OCI-LY1 (cell line): ENCODE data around the gene LINGO4.

Source experiments
- H2AFZ ChIP-seq: fragments of 200-600 bp; sonication (generic), shearing (Covaris generic); 2 replicates; pipeline ENCODE4 v1.6.0; 2014; ENCODE audit warnings: antibody characterized with exemption, mild to moderate bottlenecking, low read length
- H3F3A ChIP-seq: fragments of 200-600 bp; sonication (generic), shearing (Covaris generic); 2 replicates; pipeline ENCODE4 v1.6.0; 2014; ENCODE audit warnings: mild to moderate bottlenecking, antibody characterized with exemption, low read length, moderate library complexity; ENCODE audit not compliant: insufficient read depth
- H3K27ac ChIP-seq: fragments of 200-600 bp; sonication (generic); 2 replicates; pipeline ENCODE4 v1.5.1; 2014; ENCODE audit warnings: low read length, mixed run types, mild to moderate bottlenecking, low read depth; ENCODE audit not compliant: poor library complexity, severe bottlenecking
- H3K27me3 ChIP-seq: fragments of 200-600 bp; sonication (generic); 2 replicates; pipeline ENCODE4 v1.6.0; 2014; ENCODE audit warnings: antibody characterized with exemption, mild to moderate bottlenecking, low read length, moderate library complexity; ENCODE audit not compliant: insufficient read depth
- H3K36me3 ChIP-seq: fragments of 200-600 bp; sonication (generic); 2 replicates; pipeline ENCODE4 v1.6.1; 2014; ENCODE audit warnings: mild to moderate bottlenecking, antibody characterized with exemption, low read length, moderate library complexity, mixed read lengths; ENCODE audit not compliant: insufficient read depth
- H3K4me1 ChIP-seq: fragments of 200-600 bp; sonication (generic); 2 replicates; pipeline ENCODE4 v1.5.1; 2014; ENCODE audit warnings: mild to moderate bottlenecking, low read length, moderate library complexity; ENCODE audit not compliant: insufficient read depth, severe bottlenecking
- H3K4me2 ChIP-seq: fragments of 200-600 bp; sonication (generic), shearing (Covaris generic); 2 replicates; pipeline ENCODE4 v1.6.1; 2014; ENCODE audit warnings: low read length
- H3K4me3 ChIP-seq: fragments of 200-600 bp; sonication (generic); 2 replicates; pipeline ENCODE4 v1.5.1; 2014; ENCODE audit warnings: low read length, low read depth, mild to moderate bottlenecking, mixed read lengths; ENCODE audit not compliant: poor library complexity, severe bottlenecking
- H3K79me2 ChIP-seq: fragments of 200-600 bp; shearing (Covaris generic); 2 replicates; pipeline ENCODE4 v1.6.1; 2016; ENCODE audit warnings: mixed run types, low read length, mixed read lengths; ENCODE audit not compliant: insufficient read depth
- H3K9ac ChIP-seq: fragments of 200-600 bp; sonication (generic), shearing (Covaris generic); 2 replicates; pipeline ENCODE4 v1.6.1; 2014; ENCODE audit warnings: mild to moderate bottlenecking, low read length, mixed read lengths
- H3K9me2 ChIP-seq: fragments of 200-600 bp; sonication (generic), shearing (Covaris generic); 2 replicates; pipeline ENCODE4 v1.6.1; 2014; ENCODE audit warnings: low read depth, mild to moderate bottlenecking, low read length, mixed read lengths
- H3K9me3 ChIP-seq: fragments of 200-600 bp; shearing (Covaris generic); 2 replicates; pipeline ENCODE4 v1.6.1; 2014; ENCODE audit warnings: low read length, mixed read lengths
- H4K20me1 ChIP-seq: fragments of 200-600 bp; sonication (generic), shearing (Covaris generic); 2 replicates; pipeline ENCODE4 v1.6.0; 2016; ENCODE audit warnings: mild to moderate bottlenecking, low read length; ENCODE audit not compliant: insufficient read depth
- EZH2 ChIP-seq: fragments of 200-600 bp; sonication (generic), shearing (Covaris generic); IDR thresholded peaks from 2 replicates; pipeline ENCODE4 v1.8.0; 2017; ENCODE audit warnings: borderline replicate concordance, mixed run types, mild to moderate bottlenecking, antibody characterized with exemption, low read length, moderate library complexity, mixed read lengths
- TF ChIP-seq, protein P1 (sequence below): fragments of 200-600 bp; sonication (generic), shearing (Covaris generic); IDR thresholded peaks from 2 replicates; pipeline ENCODE4 v1.5.1; 2017; ENCODE audit warnings: mild to moderate bottlenecking, antibody characterized with exemption, low read length, moderate library complexity, mixed read lengths

Gene LINGO4

DNA sequence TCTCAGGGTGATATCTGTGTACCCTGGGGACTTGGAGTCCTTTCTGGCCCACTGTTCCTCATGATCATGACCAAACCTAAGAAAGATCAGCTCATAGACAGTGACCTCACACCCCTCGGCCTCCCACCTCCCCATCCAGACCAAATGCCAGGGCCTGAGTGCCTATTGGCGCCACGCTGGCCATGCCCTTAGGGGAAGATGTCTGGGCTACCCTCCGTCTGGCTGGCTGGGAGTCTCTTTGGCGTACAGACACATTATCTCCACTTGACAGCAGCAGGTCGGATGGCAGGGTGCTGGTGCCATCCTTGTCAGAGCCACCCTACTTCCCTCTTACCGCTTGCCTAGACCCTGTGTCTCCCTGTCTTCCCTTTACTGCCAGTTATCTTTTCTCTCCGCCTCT lies 18.0 kb upstream of the LINGO4 start:
- H3K27me3 ChIP-seq = peaks cover 7% of the 10 kb centered on the region; the same call in 1 of the 2 replicates
- no peaks in the 10 kb centered on the region for H3K9me3 ChIP-seq
- H3F3A ChIP-seq = no peaks in the 10 kb centered on the region
- H3K79me2 ChIP-seq = no peaks in the 10 kb centered on the region
- H4K20me1 ChIP-seq = no peaks in the 10 kb centered on the region
- no peak overlapping the region for H3K9ac ChIP-seq
- no peak overlapping the region for H3K4me3 ChIP-seq
- H3K4me2 ChIP-seq = no peak overlapping the region
- H3K36me3 ChIP-seq = no peaks in the 10 kb centered on the region
- TF ChIP-seq EZH2 = no peak
- TF ChIP-seq, protein P1, sequence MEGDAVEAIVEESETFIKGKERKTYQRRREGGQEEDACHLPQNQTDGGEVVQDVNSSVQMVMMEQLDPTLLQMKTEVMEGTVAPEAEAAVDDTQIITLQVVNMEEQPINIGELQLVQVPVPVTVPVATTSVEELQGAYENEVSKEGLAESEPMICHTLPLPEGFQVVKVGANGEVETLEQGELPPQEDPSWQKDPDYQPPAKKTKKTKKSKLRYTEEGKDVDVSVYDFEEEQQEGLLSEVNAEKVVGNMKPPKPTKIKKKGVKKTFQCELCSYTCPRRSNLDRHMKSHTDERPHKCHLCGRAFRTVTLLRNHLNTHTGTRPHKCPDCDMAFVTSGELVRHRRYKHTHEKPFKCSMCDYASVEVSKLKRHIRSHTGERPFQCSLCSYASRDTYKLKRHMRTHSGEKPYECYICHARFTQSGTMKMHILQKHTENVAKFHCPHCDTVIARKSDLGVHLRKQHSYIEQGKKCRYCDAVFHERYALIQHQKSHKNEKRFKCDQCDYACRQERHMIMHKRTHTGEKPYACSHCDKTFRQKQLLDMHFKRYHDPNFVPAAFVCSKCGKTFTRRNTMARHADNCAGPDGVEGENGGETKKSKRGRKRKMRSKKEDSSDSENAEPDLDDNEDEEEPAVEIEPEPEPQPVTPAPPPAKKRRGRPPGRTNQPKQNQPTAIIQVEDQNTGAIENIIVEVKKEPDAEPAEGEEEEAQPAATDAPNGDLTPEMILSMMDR = no peak
- H3K9me2 ChIP-seq = no peaks in the 10 kb centered on the region
- H3K4me1 ChIP-seq = no peaks in the 10 kb centered on the region
- no peak overlapping the region for H2AFZ ChIP-seq
- H3K27ac ChIP-seq = no peak overlapping the region

DNA sequence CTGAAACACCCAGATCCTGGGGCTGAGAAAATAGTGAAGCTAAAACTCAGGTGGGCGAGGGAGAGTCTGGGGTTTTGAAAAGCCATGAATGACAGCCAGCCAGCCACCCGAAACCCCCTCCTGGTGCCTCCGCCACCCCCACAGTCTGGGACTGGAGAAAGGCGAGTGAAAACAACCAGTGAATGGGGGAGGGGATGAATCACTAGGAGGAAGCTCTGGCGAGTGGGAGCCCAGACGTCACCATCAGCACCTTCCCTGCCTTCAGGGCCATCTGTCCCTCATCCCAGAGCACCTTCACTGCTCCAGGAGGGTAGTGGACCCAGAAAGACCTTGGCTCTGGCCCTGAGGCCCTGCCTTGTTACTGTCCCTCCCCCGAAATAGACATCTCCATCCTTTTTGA lies 17.2 kb upstream of the LINGO4 start:
- H3K27me3 ChIP-seq = peaks cover 7% of the 10 kb centered on the region; the same call in 1 of the 2 replicates
- H3K36me3 ChIP-seq = no peaks in the 10 kb centered on the region
- no peaks in the 10 kb centered on the region for H3K9me2 ChIP-seq
- H3F3A ChIP-seq = no peaks in the 10 kb centered on the region
- no peaks in the 10 kb centered on the region for H3K79me2 ChIP-seq
- H3K4me2 ChIP-seq = no peak overlapping the region
- H3K27ac ChIP-seq = no peak overlapping the region
- H4K20me1 ChIP-seq = no peaks in the 10 kb centered on the region
- no peaks in the 10 kb centered on the region for H3K9me3 ChIP-seq
- H3K9ac ChIP-seq = no peak overlapping the region
- no peak overlapping the region for H2AFZ ChIP-seq
- no peak overlapping the region for H3K4me3 ChIP-seq
- H3K4me1 ChIP-seq = no peaks in the 10 kb centered on the region
- TF ChIP-seq, protein P1 = no peak
- no peak for TF ChIP-seq EZH2

DNA sequence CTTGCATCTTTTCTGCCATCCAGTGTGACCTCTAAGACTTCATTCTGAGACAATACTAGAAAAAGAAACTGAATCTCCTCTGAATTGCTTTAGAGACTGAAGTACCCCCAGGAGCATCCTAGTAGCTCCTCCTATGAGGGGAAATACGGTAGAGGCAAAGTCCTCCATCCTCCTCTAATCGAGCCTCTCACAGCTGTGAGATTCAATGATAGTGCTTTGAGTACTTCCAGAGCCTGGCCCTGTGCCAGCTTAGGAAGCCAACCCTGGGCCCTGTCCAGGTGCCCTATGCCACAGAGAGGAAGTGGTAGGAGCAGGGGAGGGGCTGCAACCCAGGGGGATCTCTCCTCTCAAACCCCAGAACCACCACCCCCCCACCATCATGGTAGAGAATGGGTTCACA lies 15.7 kb upstream of the LINGO4 start:
- H3K79me2 ChIP-seq = no peaks in the 10 kb centered on the region
- H4K20me1 ChIP-seq = no peaks in the 10 kb centered on the region
- no peaks in the 10 kb centered on the region for H3K36me3 ChIP-seq
- H3K9ac ChIP-seq = no peak overlapping the region
- no peak overlapping the region for H2AFZ ChIP-seq
- no peak overlapping the region for H3K4me3 ChIP-seq
- no peaks in the 10 kb centered on the region for H3K9me2 ChIP-seq
- no peaks in the 10 kb centered on the region for H3F3A ChIP-seq
- H3K4me2 ChIP-seq = no peak overlapping the region
- no peaks in the 10 kb centered on the region for H3K9me3 ChIP-seq
- H3K4me1 ChIP-seq = no peaks in the 10 kb centered on the region
- no peak overlapping the region for H3K27ac ChIP-seq
- peaks cover 7% of the 10 kb centered on the region; the same call in 1 of the 2 replicates for H3K27me3 ChIP-seq
- TF ChIP-seq, protein P1 = no peak
- TF ChIP-seq EZH2 = no peak
